Omental fat pad (tissue), 4 donors: ENCODE results near the gene FLRT2. TPM values are rescaled to one million over a fixed set of nuclear protein-coding genes. Genes with fewer than 3 reads are reported as not detected.

Source experiments
- ATAC-seq: fragments of 150-250 bp; one replicate; pipeline ENCODE4 v1.9.1; 2016; ENCODE audit warnings: mild to moderate bottlenecking, moderate library complexity; ENCODE audit not compliant: low FRiP score
- DNase-seq: peaks from one replicate; pipeline ENCODE4 v3.0.0-alpha.2; 2019; ENCODE audit warnings: low spot score
- total RNA-seq, 4 donors: library from RNA; depleted of rRNA; stranded (reverse); fragments of >200 nt; gene quantifications; one replicate each; pipeline ENCODE4 v1.1.0, GENCODE V29; 2016
- TF ChIP-seq, protein P1 (sequence below), 3 donors: fragments of 450-650 bp; IDR thresholded peaks; one replicate each; pipeline ENCODE4 v1.5.1; 2016 to 2017; ENCODE audit warnings: antibody characterized with exemption in 3 of 3, mild to moderate bottlenecking in 3 of 3, moderate library complexity in 2 of 3

FLRT2 gene
- total RNA-seq, 4 donors from 2014 or later, result 15.9 to 71.4 (median 23.8) TPM

DNA sequence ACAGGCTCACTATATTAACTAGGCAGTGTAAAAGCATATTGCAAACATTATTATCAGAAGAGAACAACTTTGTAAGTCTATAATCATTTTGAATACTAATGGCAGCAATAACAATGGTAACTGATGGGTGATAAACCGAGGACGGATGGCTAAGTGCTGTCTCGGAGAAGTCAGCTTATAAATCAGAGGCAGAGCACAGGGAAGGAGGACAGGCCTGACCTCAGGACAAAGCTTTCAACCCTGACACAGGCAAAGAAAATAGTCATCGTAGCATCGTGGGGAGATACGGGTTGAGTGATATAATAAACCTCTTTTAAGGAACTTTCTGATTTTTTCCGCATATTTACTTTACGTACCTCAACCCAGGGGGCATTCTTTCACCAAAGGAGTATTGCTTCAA, 48.4 kb downstream of the FLRT2 start:
- ATAC-seq, result no peak
- TF ChIP-seq, protein P1, sequence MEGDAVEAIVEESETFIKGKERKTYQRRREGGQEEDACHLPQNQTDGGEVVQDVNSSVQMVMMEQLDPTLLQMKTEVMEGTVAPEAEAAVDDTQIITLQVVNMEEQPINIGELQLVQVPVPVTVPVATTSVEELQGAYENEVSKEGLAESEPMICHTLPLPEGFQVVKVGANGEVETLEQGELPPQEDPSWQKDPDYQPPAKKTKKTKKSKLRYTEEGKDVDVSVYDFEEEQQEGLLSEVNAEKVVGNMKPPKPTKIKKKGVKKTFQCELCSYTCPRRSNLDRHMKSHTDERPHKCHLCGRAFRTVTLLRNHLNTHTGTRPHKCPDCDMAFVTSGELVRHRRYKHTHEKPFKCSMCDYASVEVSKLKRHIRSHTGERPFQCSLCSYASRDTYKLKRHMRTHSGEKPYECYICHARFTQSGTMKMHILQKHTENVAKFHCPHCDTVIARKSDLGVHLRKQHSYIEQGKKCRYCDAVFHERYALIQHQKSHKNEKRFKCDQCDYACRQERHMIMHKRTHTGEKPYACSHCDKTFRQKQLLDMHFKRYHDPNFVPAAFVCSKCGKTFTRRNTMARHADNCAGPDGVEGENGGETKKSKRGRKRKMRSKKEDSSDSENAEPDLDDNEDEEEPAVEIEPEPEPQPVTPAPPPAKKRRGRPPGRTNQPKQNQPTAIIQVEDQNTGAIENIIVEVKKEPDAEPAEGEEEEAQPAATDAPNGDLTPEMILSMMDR (IDR thresholded peaks at IDR 0.05), result no peak

DNA sequence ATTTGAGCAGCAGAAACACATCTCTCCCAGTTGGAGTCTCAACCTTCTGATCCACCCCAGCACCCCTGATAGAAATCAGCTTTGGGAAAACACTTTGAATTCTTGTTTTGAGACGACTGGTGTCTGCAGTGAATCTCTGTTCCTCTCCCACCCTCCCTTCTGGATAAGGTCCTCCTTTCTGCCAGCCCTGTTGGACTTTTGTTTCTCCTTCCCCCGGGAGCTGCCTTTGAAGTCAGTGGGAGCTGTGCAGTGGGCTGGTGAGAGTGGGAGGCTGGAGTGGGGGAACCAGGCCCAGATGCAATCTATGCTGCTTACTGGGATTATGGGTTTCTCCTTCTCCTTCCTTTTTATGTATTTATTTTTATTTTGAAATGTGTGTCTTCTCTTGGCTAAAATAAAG, 49.0 kb downstream of the FLRT2 start:
- TF ChIP-seq, protein P1 (IDR thresholded peaks at IDR 0.05), result no peak
- no peak for DNase-seq
- no peak for ATAC-seq

More for the DNA sequence above, 48.4 kb downstream of the FLRT2 start:
- no peak for DNase-seq

DNA sequence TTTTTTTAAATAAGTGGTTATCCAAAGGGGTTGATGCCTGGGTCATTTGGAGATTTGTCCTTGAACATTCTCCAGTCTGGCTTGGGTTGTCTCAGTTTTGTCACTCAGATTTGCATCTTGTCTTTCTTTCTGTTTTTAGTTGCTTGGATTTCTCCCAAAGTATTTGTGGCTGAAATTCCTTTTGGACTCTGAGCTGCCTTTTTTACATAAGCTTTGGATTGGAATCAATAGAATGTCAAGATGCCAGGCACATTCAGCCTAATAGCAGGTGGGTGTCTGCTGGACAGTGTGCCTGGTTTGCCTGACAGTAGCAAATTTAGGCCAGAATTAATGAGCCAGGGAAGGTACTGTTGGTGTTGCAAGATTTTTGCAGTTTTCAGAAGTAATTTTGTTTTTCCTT, 50.0 kb downstream of the FLRT2 start:
- DNase-seq (no peak), ATAC-seq (no peak)
- TF ChIP-seq, protein P1 (IDR thresholded peaks at IDR 0.05), result no peak

DNA sequence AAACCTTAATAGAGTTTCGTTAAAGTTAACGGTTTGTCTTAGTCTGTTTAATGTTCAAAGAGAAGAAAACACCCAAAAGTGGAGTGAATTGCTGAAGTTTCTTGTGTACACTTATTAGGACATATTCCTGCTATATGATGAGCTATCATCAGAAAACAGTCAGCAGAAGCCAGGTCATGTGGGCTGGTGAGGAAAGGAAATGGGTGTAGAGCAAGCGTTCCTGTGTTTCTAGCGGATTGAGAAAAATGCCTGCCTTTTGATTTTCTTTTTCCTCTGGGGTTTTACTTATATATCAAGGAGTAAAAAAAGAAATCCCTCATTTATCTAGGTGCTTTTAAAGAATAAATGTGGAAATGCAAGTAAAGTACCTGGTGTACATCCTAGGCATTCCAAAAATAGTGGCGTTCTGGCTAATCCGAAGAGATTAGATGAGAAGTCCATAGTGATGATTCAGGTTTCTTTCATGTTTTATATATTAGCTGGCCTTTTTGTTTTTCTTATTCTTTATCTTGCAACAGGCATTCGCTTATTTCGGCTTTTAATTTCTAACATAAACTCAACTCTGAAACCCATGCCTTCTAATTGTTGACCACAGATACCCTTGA, 50.7 kb downstream of the FLRT2 start:
- DNase-seq, result no peak
- no peak for ATAC-seq
- TF ChIP-seq, protein P1 (IDR thresholded peaks at IDR 0.05), result no peak

DNA sequence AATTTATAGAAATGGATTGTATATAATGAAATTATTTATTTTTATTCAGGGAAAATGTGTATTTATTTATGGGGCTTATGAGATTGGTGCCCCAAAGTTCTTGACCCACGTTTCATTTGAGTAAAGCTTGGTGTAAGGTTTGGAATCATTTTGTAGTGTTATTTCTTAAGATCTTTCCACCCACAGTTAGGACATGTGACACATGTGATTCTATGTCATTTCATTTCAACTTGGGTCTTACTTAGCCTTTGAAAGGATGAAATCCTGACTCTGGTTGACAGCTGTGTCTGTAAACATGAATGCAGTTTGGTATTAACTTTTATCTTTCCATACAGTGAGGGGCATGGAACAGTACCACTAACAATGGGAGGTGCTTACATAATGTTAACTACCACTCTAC, 51.7 kb downstream of the FLRT2 start:
- TF ChIP-seq, protein P1 (IDR thresholded peaks at IDR 0.05), result no peak
- ATAC-seq (no peak), DNase-seq (no peak)

DNA sequence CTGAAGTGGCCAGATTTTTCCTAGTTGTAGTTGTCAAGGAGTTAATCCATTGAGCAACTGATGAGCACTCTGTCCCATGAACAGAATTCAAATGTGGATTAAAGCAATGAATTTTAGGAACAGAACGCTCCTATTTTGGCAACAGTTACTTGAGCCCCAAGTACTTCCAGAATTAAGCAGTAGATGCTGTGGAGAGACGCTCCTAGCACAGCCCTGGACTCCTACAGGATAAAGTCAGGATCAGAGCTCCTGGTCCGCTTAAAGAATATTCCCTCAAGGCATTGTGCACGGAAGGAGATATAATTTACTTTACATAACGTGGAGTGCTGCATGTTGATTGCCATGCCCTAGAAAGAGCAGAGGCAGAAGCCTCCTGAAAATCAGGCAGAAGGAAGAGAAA, 53.4 kb downstream of the FLRT2 start:
- TF ChIP-seq, protein P1 (IDR thresholded peaks at IDR 0.05), result no peak
- ATAC-seq (no peak), DNase-seq (no peak)

DNA sequence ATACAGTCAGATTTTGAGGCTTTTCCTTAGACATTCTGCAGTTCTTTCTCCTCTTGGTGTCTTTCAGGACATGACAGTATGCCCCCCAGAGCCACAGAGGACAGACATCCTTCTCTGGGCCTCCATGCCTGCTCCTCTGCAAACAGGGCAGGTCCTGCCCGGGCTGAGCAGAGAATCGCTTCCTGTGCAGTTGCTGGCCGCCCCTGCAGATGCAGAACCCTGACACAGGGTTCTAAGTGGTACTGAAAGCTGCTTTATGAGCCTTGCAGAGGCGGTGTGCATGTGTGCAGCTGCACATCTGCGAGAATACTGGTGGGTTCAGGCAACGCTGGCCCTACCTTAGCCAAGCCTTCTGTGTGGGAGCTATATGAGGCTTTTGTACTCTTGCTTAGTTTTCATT, 54.5 kb downstream of the FLRT2 start:
- no peak for DNase-seq
- ATAC-seq, result no peak
- TF ChIP-seq, protein P1 (IDR thresholded peaks at IDR 0.05), result no peak
